ENCODE data around the gene PBLD. TPM values are rescaled to one million over a fixed set of nuclear protein-coding genes. Genes with fewer than 3 reads are reported as not detected.

The PBLD gene
- total RNA-seq, 1 experiment from 2014 or later = 2.4 TPM

DNA sequence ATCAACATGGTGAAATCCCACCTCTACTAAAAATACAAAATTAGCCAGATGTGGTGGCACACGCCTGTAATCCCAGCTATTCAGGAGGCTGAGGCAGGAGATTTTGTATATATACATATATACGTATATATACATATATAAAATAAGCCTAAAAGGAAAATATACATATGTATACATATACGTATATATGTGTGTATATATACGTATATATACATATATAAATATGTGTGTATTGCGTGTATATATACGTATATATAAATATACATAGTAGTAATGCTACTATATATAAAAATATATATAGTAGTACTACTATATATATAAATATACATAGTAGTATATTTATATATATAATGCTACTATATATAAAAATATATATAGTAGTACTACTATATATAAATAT, 26.5 kb upstream of the PBLD start:
- Mint-ChIP-seq H3K36me3 (peaks cover 6% of the 10 kb centered on the region), H3K27ac (no peak overlapping the region), H3K27me3 (ENCODE audit: low read depth) (no peaks in the 10 kb centered on the region), H3K9me3 (no peaks in the 10 kb centered on the region), H3K4me3 (no peak overlapping the region), H3K4me1 (no peaks in the 10 kb centered on the region)
- ATAC-seq (no peak), DNase-seq (ENCODE audit: low spot score) (no peak)
- TF ChIP-seq NR1H2 (CRISPR knock-in tag; IDR thresholded peaks at IDR 0.05) (no peak), ZNF219 (CRISPR knock-in tag; IDR thresholded peaks at IDR 0.05; ENCODE audit: borderline replicate concordance) (no peak), ZNF396 (CRISPR knock-in tag; IDR thresholded peaks at IDR 0.05; ENCODE audit: borderline replicate concordance) (no peak)
- TF ChIP-seq, protein P1, sequence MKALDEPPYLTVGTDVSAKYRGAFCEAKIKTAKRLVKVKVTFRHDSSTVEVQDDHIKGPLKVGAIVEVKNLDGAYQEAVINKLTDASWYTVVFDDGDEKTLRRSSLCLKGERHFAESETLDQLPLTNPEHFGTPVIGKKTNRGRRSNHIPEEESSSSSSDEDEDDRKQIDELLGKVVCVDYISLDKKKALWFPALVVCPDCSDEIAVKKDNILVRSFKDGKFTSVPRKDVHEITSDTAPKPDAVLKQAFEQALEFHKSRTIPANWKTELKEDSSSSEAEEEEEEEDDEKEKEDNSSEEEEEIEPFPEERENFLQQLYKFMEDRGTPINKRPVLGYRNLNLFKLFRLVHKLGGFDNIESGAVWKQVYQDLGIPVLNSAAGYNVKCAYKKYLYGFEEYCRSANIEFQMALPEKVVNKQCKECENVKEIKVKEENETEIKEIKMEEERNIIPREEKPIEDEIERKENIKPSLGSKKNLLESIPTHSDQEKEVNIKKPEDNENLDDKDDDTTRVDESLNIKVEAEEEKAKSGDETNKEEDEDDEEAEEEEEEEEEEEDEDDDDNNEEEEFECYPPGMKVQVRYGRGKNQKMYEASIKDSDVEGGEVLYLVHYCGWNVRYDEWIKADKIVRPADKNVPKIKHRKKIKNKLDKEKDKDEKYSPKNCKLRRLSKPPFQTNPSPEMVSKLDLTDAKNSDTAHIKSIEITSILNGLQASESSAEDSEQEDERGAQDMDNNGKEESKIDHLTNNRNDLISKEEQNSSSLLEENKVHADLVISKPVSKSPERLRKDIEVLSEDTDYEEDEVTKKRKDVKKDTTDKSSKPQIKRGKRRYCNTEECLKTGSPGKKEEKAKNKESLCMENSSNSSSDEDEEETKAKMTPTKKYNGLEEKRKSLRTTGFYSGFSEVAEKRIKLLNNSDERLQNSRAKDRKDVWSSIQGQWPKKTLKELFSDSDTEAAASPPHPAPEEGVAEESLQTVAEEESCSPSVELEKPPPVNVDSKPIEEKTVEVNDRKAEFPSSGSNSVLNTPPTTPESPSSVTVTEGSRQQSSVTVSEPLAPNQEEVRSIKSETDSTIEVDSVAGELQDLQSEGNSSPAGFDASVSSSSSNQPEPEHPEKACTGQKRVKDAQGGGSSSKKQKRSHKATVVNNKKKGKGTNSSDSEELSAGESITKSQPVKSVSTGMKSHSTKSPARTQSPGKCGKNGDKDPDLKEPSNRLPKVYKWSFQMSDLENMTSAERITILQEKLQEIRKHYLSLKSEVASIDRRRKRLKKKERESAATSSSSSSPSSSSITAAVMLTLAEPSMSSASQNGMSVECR (CRISPR knock-in tag; IDR thresholded peaks at IDR 0.05; ENCODE audit: borderline replicate concordance) = no peak
- CTCF ChIA-PET = interaction anchor here (1.0 kb wide), 1 partner anchor 48 kb away, joined by 3 read pairs; the partner anchor contains the start of gene RUFY2
- POLR2A ChIA-PET = no interaction called here

DNA sequence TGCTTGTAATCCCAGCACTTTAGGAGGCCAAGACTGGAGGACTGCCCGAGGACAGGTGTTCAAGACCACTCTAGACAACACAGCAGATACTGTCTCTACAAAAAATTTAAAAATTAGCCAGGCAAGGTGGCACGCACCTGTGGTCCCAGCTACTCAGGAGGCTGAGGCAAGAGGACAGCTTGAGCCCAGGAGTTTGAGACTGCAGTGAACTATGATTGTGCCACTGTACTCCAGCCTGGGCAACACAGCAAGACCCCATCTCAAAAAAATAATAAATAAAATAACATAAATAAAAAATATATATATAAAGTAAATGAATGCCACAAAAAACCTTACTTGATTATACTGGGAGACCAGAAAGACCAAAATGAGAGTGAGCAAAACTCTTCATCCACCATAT, 20.8 kb upstream of the PBLD start:
- CTCF ChIA-PET = no interaction called here
- TF ChIP-seq NR1H2 (CRISPR knock-in tag; IDR thresholded peaks at IDR 0.05) = no peak
- TF ChIP-seq, protein P2, sequence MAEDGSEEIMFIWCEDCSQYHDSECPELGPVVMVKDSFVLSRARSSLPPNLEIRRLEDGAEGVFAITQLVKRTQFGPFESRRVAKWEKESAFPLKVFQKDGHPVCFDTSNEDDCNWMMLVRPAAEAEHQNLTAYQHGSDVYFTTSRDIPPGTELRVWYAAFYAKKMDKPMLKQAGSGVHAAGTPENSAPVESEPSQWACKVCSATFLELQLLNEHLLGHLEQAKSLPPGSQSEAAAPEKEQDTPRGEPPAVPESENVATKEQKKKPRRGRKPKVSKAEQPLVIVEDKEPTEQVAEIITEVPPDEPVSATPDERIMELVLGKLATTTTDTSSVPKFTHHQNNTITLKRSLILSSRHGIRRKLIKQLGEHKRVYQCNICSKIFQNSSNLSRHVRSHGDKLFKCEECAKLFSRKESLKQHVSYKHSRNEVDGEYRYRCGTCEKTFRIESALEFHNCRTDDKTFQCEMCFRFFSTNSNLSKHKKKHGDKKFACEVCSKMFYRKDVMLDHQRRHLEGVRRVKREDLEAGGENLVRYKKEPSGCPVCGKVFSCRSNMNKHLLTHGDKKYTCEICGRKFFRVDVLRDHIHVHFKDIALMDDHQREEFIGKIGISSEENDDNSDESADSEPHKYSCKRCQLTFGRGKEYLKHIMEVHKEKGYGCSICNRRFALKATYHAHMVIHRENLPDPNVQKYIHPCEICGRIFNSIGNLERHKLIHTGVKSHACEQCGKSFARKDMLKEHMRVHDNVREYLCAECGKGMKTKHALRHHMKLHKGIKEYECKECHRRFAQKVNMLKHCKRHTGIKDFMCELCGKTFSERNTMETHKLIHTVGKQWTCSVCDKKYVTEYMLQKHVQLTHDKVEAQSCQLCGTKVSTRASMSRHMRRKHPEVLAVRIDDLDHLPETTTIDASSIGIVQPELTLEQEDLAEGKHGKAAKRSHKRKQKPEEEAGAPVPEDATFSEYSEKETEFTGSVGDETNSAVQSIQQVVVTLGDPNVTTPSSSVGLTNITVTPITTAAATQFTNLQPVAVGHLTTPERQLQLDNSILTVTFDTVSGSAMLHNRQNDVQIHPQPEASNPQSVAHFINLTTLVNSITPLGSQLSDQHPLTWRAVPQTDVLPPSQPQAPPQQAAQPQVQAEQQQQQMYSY (CRISPR knock-in tag; IDR thresholded peaks at IDR 0.05) = no peak
- TF ChIP-seq, protein P3, sequence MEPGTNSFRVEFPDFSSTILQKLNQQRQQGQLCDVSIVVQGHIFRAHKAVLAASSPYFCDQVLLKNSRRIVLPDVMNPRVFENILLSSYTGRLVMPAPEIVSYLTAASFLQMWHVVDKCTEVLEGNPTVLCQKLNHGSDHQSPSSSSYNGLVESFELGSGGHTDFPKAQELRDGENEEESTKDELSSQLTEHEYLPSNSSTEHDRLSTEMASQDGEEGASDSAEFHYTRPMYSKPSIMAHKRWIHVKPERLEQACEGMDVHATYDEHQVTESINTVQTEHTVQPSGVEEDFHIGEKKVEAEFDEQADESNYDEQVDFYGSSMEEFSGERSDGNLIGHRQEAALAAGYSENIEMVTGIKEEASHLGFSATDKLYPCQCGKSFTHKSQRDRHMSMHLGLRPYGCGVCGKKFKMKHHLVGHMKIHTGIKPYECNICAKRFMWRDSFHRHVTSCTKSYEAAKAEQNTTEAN (CRISPR knock-in tag; IDR thresholded peaks at IDR 0.05) = no peak
- TF ChIP-seq, protein P4, sequence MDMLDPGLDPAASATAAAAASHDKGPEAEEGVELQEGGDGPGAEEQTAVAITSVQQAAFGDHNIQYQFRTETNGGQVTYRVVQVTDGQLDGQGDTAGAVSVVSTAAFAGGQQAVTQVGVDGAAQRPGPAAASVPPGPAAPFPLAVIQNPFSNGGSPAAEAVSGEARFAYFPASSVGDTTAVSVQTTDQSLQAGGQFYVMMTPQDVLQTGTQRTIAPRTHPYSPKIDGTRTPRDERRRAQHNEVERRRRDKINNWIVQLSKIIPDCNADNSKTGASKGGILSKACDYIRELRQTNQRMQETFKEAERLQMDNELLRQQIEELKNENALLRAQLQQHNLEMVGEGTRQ (CRISPR knock-in tag; IDR thresholded peaks at IDR 0.05) = no peak

DNA sequence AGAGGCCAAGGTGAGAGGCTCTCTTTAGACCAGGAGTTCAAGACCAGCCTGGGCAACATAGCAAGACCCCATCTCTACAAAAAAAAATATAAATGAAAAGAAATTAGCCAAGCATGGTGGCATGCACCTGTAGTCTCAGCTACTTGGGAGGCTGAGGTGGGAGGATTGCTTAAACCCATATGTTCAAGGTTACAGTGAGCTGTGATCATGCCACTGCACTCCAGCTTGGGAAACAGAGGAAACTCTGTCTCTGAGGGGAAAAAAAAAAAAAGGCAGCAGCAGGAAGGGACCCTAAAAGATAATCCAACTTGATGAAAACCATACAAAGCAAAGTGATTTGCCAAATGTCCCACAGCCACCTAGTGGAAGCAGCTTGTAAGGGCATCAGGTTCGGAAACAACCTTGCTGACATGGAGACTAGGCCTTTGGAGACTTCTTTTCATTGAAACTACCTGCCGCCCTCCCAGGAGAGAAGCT, 15.6 kb upstream of the PBLD start:
- Mint-ChIP-seq H3K36me3 (peaks cover 23% of the 10 kb centered on the region), H3K9me3 (no peaks in the 10 kb centered on the region), H3K27me3 (ENCODE audit: low read depth) (no peaks in the 10 kb centered on the region), H3K4me3 (no peak overlapping the region), H3K4me1 (no peaks in the 10 kb centered on the region), H3K27ac (peak overlapping the region; percentile 95)
- ATAC-seq (peak; percentile 89), DNase-seq (ENCODE audit: low spot score) (peak; percentile 57)
- CTCF ChIA-PET = interaction anchor here (0.5 to 2.3 kb wide), 38 partner anchors 9 to 1041 kb away, joined by 3 to 19 read pairs (median 4); partner anchors contain the start of genes DNA2, HNRNPH3, PBLD and RUFY2
- POLR2A ChIA-PET = interaction anchor here (1.2 kb wide), 1 partner anchor 16 kb away, joined by 11 read pairs; the partner anchor contains the start of genes HNRNPH3 and PBLD
- TF ChIP-seq, protein P1 (CRISPR knock-in tag; IDR thresholded peaks at IDR 0.05; ENCODE audit: borderline replicate concordance) = no peak
- TF ChIP-seq, protein P5, sequence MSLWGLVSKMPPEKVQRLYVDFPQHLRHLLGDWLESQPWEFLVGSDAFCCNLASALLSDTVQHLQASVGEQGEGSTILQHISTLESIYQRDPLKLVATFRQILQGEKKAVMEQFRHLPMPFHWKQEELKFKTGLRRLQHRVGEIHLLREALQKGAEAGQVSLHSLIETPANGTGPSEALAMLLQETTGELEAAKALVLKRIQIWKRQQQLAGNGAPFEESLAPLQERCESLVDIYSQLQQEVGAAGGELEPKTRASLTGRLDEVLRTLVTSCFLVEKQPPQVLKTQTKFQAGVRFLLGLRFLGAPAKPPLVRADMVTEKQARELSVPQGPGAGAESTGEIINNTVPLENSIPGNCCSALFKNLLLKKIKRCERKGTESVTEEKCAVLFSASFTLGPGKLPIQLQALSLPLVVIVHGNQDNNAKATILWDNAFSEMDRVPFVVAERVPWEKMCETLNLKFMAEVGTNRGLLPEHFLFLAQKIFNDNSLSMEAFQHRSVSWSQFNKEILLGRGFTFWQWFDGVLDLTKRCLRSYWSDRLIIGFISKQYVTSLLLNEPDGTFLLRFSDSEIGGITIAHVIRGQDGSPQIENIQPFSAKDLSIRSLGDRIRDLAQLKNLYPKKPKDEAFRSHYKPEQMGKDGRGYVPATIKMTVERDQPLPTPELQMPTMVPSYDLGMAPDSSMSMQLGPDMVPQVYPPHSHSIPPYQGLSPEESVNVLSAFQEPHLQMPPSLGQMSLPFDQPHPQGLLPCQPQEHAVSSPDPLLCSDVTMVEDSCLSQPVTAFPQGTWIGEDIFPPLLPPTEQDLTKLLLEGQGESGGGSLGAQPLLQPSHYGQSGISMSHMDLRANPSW (CRISPR knock-in tag; conservative IDR thresholded peaks at IDR 0.05; ENCODE audit: low read depth) = no peak
- TF ChIP-seq, protein P6, sequence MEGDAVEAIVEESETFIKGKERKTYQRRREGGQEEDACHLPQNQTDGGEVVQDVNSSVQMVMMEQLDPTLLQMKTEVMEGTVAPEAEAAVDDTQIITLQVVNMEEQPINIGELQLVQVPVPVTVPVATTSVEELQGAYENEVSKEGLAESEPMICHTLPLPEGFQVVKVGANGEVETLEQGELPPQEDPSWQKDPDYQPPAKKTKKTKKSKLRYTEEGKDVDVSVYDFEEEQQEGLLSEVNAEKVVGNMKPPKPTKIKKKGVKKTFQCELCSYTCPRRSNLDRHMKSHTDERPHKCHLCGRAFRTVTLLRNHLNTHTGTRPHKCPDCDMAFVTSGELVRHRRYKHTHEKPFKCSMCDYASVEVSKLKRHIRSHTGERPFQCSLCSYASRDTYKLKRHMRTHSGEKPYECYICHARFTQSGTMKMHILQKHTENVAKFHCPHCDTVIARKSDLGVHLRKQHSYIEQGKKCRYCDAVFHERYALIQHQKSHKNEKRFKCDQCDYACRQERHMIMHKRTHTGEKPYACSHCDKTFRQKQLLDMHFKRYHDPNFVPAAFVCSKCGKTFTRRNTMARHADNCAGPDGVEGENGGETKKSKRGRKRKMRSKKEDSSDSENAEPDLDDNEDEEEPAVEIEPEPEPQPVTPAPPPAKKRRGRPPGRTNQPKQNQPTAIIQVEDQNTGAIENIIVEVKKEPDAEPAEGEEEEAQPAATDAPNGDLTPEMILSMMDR (IDR thresholded peaks at IDR 0.05) = peak; percentile 88

More for the DNA sequence above, 20.8 kb upstream of the PBLD start:
- Mint-ChIP-seq H3K27me3 (ENCODE audit: low read depth) (no peaks in the 10 kb centered on the region), H3K36me3 (peaks cover 23% of the 10 kb centered on the region), H3K27ac (no peak overlapping the region), H3K4me1 (no peaks in the 10 kb centered on the region), H3K9me3 (no peaks in the 10 kb centered on the region), H3K4me3 (no peak overlapping the region)
- POLR2A ChIA-PET = interaction anchor here (0.6 kb wide), 1 partner anchor 21 kb away, joined by 3 read pairs; the partner anchor contains the start of genes HNRNPH3 and PBLD
- DNase-seq (ENCODE audit: low spot score) (no peak), ATAC-seq (no peak)

All from WTC11 (cell line).